Gastroesophageal sphincter (tissue), 4 donors: Measurements from ENCODE around the gene WASF3. TPM values are rescaled to one million over a fixed set of nuclear protein-coding genes. Genes with fewer than 3 reads are reported as not detected.

ENCODE experiments used
- ATAC-seq: fragments of 150-250 bp; one replicate; pipeline ENCODE4 v1.9.1; 2016; ENCODE audit warnings: mild to moderate bottlenecking, moderate library complexity
- H3K27ac ChIP-seq, 4 donors: fragments of 200-600 bp; sonication (generic) in 3 of 4; 1 replicate in 3 of 4; 2 replicates in 1 of 4; pipeline ENCODE4 v1.5.1; 2016 to 2019
- H3K27me3 ChIP-seq: fragments of 200-600 bp; sonication (generic); one replicate; pipeline ENCODE4 v1.5.1; 2019
- H3K36me3 ChIP-seq, 2 donors: fragments of 200-600 bp; sonication (generic); one replicate each; pipeline ENCODE4 v1.5.1; 2019; ENCODE audit warnings: control low read depth in 1 of 2
- H3K4me1 ChIP-seq, 3 donors: fragments of 200-600 bp; sonication (generic); 1 replicate in 2 of 3; 2 replicates in 1 of 3; pipeline ENCODE4 v1.5.1; 2016 to 2019; ENCODE audit warnings: control low read depth in 2 of 3
- H3K4me3 ChIP-seq, 2 donors: fragments of 200-600 bp; sonication (generic); one replicate each; pipeline ENCODE4 v1.5.1; 2019; ENCODE audit warnings: mild to moderate bottlenecking in 1 of 2, moderate library complexity in 1 of 2
- H3K9me3 ChIP-seq, 3 donors: fragments of 200-600 bp; sonication (generic); one replicate each; pipeline ENCODE4 v1.5.1; 2017 to 2019; ENCODE audit warnings: control low read depth in 2 of 3
- EP300 ChIP-seq: sonication (generic); formaldehyde crosslinking; IDR thresholded peaks from one replicate; pipeline ENCODE4 v1.6.1; 2017; ENCODE audit warnings: antibody characterized with exemption, mild to moderate bottlenecking
- POLR2A ChIP-seq, 2 donors: fragments of 450-650 bp; IDR thresholded peaks; one replicate each; pipeline ENCODE4 v1.6.1; 2017; ENCODE audit warnings: antibody characterized with exemption in 2 of 2, mild to moderate bottlenecking in 2 of 2, moderate library complexity in 1 of 2
- POLR2AphosphoS5 ChIP-seq: sonication (generic); formaldehyde crosslinking; IDR thresholded peaks from one replicate; pipeline ENCODE4 v1.6.1; 2017; ENCODE audit warnings: antibody characterized with exemption
- WGBS, 2 donors: methylation state at CpG; one replicate each; pipeline ENCODE4 v1.1.5; 2018; ENCODE audit warnings: low coverage in 1 of 2; 5-methylcytosine and 5-hydroxymethylcytosine counted together
- total RNA-seq, 4 donors: library from RNA; depleted of rRNA; stranded (reverse); fragments of >200 nt; gene quantifications; one replicate each; pipeline ENCODE4 v1.1.0, GENCODE V29; 2016
- TF ChIP-seq, protein P1 (sequence below), 4 experiments: fragments of 200-600 bp in 2 of 4; fragments of 450-650 bp in 2 of 4; sonication (generic) in 1 of 4; IDR thresholded peaks; one replicate each; pipeline ENCODE4 v1.5.1; 2017 to 2019; ENCODE audit warnings: antibody characterized with exemption in 4 of 4, mild to moderate bottlenecking in 2 of 4, moderate library complexity in 2 of 4

WASF3 gene
- total RNA-seq, 4 donors from 2014 or later: 13.7 to 19.0 (median 18.7) TPM

DNA sequence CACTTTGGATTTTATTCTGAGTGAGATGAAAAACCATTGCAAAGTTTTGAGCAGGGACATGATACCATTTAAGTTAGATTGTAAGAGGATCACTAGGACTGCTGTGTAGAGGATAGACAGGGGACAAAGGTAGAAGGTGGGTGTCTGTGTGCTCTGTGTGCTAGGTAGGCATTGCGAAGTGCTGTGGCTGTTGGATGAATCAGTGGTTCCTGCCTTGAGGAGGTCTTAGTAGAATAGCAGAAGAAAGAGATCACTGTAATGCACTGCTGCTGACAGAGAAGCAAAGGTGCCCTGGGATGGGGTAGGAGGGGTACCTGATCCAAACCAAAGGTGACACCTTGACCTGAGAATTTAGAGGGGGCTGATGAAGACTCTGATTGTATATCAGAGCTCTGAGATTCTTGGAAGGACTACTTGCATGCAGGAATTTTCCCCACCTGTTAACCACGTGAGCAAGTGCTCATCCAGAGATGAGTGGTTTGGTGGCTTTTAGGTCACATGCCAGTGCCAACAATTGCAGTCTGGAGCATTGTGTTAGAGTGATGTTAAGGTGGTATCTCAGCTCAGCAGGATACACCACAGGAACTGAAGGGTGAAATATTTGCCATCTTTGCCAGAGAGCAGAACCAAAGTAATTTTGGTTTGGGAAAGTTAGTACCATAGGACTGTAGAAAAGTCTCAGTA, 10.8 kb downstream of the WASF3 start:
- Histone ChIP-seq H3K4me3 (no peak overlapping the region), H3K27ac (no peak overlapping the region), H3K27me3 (no peaks in the 10 kb centered on the region), H3K4me1 (no peaks in the 10 kb centered on the region), H3K36me3 (no peaks in the 10 kb centered on the region), H3K9me3 (no peaks in the 10 kb centered on the region)
- TF ChIP-seq POLR2A (IDR thresholded peaks at IDR 0.05): no peak
- TF ChIP-seq EP300: no peak
- no peak for TF ChIP-seq POLR2AphosphoS5
- TF ChIP-seq, protein P1, sequence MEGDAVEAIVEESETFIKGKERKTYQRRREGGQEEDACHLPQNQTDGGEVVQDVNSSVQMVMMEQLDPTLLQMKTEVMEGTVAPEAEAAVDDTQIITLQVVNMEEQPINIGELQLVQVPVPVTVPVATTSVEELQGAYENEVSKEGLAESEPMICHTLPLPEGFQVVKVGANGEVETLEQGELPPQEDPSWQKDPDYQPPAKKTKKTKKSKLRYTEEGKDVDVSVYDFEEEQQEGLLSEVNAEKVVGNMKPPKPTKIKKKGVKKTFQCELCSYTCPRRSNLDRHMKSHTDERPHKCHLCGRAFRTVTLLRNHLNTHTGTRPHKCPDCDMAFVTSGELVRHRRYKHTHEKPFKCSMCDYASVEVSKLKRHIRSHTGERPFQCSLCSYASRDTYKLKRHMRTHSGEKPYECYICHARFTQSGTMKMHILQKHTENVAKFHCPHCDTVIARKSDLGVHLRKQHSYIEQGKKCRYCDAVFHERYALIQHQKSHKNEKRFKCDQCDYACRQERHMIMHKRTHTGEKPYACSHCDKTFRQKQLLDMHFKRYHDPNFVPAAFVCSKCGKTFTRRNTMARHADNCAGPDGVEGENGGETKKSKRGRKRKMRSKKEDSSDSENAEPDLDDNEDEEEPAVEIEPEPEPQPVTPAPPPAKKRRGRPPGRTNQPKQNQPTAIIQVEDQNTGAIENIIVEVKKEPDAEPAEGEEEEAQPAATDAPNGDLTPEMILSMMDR (IDR thresholded peaks at IDR 0.05): no peak
- WGBS, 2 donors: 62 to 100% methylated on average over 1 to 2 of the region's 2 CpGs
- no peak for ATAC-seq

DNA sequence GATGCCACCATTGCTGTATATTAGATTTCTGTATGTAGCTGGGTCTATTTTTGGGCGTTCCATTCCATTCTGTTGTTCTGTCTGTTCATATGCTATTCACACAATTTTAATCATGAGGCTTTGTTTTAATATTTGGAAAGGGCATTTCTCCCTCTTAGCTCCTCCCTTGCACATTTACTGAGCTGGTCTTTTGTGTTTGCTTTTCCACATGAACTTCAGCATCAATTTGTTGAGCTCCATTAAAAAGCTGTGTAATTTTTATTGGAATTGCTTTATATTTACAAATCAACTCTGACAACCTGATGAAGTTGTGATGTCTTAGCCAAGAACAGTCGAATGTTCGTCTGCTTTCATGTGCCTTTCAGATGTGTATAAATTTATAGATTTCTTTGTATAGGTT, 14.0 kb downstream of the WASF3 start:
- Histone ChIP-seq H3K27ac (no peak overlapping the region), H3K27me3 (no peaks in the 10 kb centered on the region), H3K4me1 (no peaks in the 10 kb centered on the region), H3K9me3 (no peaks in the 10 kb centered on the region), H3K4me3 (no peak overlapping the region), H3K36me3 (no peaks in the 10 kb centered on the region)
- ATAC-seq: no peak
- no peak for TF ChIP-seq EP300
- TF ChIP-seq POLR2AphosphoS5: no peak
- TF ChIP-seq POLR2A (IDR thresholded peaks at IDR 0.05): no peak
- TF ChIP-seq, protein P1 (IDR thresholded peaks at IDR 0.05): no peak
- 82 to 92% methylated on average over 2 to 3 of the region's 3 CpGs for WGBS, 2 donors

DNA sequence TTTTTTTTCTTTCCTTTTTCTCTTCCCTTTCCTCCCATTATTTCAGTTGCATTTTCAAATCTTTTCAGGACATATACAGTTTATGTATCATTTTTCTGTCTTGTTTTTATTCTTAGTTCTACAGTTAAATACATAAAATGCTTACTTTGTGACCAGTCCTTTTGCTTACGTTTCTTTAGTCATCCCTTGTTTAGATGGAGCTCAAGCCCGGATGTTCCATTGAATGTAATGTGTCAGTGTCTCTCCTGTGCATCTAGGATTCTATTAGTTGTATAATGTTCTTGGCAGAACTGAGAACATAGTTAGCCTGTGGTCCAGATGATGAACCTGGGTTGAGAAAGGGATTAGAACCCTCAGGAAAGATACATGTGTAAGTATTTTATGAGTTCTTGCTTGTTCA, 17.8 kb downstream of the WASF3 start:
- Histone ChIP-seq H3K9me3 (peaks cover 0 to 5% (median 0%) of the 10 kb centered on the region in 3 donors), H3K36me3 (no peaks in the 10 kb centered on the region), H3K4me1 (no peaks in the 10 kb centered on the region), H3K4me3 (no peak overlapping the region), H3K27me3 (no peaks in the 10 kb centered on the region), H3K27ac (no peak overlapping the region)
- WGBS, 2 donors: 89 to 100% methylated on average over 2 of the region's 2 CpGs
- TF ChIP-seq, protein P1 (IDR thresholded peaks at IDR 0.05): no peak
- no peak for TF ChIP-seq POLR2AphosphoS5
- TF ChIP-seq EP300: no peak
- TF ChIP-seq POLR2A (IDR thresholded peaks at IDR 0.05): no peak
- no peak for ATAC-seq

DNA sequence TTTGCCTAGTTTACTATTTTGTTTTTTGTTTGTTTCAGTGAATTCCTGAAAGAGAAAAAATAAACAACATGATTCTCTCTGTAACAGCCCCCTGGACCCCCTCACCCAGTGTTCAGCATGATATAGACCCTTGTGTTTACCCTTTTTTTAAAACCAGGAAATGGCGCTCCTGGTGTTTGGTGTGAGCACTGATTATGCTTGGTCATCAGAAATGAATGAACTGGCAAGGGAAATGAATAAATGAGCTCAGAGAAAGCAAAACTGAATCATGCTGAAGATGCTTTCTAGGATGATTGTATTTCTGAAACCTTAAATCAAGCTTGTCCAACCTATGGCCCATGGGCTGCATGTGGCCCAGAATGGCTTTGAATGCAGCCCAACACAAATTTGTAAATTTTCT, 22.1 kb downstream of the WASF3 start:
- no peak for ATAC-seq
- TF ChIP-seq POLR2AphosphoS5 (no peak), POLR2A (IDR thresholded peaks at IDR 0.05) (no peak), EP300 (no peak)
- peaks cover 0 to 5% (median 0%) of the 10 kb centered on the region in 3 donors for H3K9me3 ChIP-seq
- H3K27me3 ChIP-seq: no peaks in the 10 kb centered on the region
- H3K27ac ChIP-seq: no peak overlapping the region
- WGBS, 2 donors: 100% methylated on average over 1 of the region's 1 CpG; no CpG with 5 or more reads in 1 of the 2 donors
- H3K4me1 ChIP-seq: no peaks in the 10 kb centered on the region
- no peaks in the 10 kb centered on the region for H3K36me3 ChIP-seq
- H3K4me3 ChIP-seq: no peak overlapping the region

DNA sequence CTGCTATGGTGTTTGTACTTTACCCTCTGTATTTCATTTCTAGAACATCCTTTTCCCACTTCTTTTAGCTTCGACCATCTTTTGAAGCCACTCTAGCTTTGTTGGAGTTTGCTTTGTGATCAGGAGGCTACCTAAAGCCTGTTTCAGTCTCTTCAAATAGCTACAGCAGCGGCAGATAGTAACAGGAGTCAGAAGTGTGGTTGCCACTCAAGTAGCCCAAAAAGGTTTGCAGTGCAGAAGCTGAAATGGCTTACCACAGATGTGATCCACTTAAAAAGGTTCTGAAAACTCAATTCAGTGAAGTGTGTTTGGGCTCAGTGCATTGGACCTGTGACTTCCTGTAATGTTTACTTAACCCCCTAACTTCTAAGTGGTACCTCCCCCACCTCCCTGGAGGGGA, 26.2 kb downstream of the WASF3 start:
- no peak overlapping the region for H3K27ac ChIP-seq
- H3K36me3 ChIP-seq: no peaks in the 10 kb centered on the region
- H3K4me3 ChIP-seq: no peak overlapping the region
- TF ChIP-seq EP300 (no peak), POLR2A (IDR thresholded peaks at IDR 0.05) (no peak), POLR2AphosphoS5 (no peak)
- TF ChIP-seq, protein P1 (IDR thresholded peaks at IDR 0.05): no peak
- WGBS, 2 donors: 53 to 100% methylated on average over 1 to 2 of the region's 2 CpGs
- no peak for ATAC-seq
- peaks cover 0 to under 1% (median 0%) of the 10 kb centered on the region in 3 donors for H3K9me3 ChIP-seq
- no peaks in the 10 kb centered on the region for H3K4me1 ChIP-seq
- no peaks in the 10 kb centered on the region for H3K27me3 ChIP-seq
